22Rv1 (cell line): ENCODE results near the gene TSKU.

Experiments used
- CTCF ChIP-seq: fragments of 450-650 bp; IDR thresholded peaks from 2 replicates; pipeline ENCODE4 v1.5.1; 2017; ENCODE audit warnings: mild to moderate bottlenecking
- ZFX ChIP-seq: fragments of 450-650 bp; IDR thresholded peaks from 2 replicates; pipeline ENCODE4 v1.6.1; 2017; ENCODE audit warnings: antibody characterized with exemption, borderline replicate concordance

- TF ChIP-seq CTCF, result no peak
- no peak for TF ChIP-seq ZFX
These were observed 18.1 kb downstream of the TSKU start for GRCh38 chr11:76801225-76801624.
